ENCODE results near the gene WARS2.

GRCh38 chr1:118989878-118990378 is 150.5 kb downstream of the WARS2 start:
- TF ChIP-seq CTCF (IDR thresholded peaks at IDR 0.05) (no peak), POLR2A (IDR thresholded peaks at IDR 0.05) (no peak)

All from testis (tissue), 2 donors.